ENCODE data around the gene B3GAT3.
A peak's percentile ranks its signal among the peaks of the same experiment; 100 is the strongest.
"Not testable (repeated sequence)": the region's sequence is repeated elsewhere in the genome, so short reads cannot be mapped to it uniquely, and the experiment has no call there.

B3GAT3 gene

GRCh38 chr11:62645946-62646824 is 24.4 kb upstream of the B3GAT3 start, which contains the start of gene GANAB:
GANAB (minus strand) TSS chr11:62646613; CDS start chr11:62646599, 14 bp downstream.
- peak; percentile 98 for DNase-seq (ENCODE audit: low spot score)

- DNase-seq (ENCODE audit: low spot score): peak; percentile 43
Observed at GRCh38 chr11:62645671-62645945, 23.8 kb upstream of the B3GAT3 start.

GRCh38 chr11:62644220-62644619 is 22.4 kb upstream of the B3GAT3 start:
- no peak for DNase-seq (ENCODE audit: low spot score)

GRCh38 chr11:62632492-62632891 is 10.7 kb upstream of the B3GAT3 start:
- no peak for DNase-seq (ENCODE audit: low spot score)

DNA sequence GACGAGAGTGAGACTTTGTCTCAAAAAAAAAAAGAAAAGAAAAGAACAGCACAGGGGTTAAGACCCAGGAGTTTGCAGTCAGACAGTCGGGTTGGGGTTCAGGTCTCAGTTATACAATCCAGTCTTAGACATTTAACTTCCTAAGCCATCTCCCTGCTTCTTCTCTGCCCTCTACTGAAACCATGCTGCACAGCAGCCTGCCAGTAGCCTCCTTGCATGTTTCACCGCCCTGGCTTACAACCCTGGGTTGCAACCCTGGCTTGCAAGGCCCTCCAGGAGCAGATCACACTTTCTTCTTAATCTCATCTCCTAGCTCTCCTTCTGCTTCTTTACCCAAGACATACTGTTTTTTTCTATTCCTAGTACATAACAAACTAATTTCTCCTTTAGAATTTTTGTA is 5.9 kb upstream of the B3GAT3 start:
- DNase-seq (ENCODE audit: low spot score): peak; percentile 47

DNA sequence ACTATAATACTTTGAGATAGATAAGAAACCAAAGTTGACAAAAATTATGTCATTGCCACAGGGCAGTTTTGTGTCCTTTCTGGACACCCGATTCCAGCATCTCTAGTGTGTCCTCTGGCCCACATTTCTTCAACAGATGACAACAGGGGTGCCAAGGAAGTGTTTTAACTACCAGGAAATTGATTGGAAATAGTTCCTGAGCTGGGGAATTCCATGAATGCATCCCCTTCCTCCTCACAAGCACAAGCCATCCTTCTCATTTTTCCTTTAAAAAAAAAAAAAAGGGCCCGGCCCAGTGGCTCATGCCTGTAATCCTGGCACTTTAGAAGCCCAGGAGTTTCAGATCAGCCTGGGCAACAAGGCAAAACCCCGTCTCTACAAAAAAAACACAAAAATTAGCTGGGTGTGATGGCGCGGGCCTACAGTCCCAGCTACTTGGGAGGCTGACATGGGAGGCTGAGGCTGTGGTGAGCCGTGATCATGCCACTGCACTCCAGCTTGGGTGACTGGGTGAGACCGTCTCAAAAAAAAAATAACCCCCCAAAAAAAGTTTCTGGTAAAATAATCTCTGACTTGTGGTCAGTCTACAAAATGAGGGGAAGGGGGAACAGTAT is 797 bp upstream of the B3GAT3 start:
- no peak for DNase-seq (ENCODE audit: low spot score)

DNA sequence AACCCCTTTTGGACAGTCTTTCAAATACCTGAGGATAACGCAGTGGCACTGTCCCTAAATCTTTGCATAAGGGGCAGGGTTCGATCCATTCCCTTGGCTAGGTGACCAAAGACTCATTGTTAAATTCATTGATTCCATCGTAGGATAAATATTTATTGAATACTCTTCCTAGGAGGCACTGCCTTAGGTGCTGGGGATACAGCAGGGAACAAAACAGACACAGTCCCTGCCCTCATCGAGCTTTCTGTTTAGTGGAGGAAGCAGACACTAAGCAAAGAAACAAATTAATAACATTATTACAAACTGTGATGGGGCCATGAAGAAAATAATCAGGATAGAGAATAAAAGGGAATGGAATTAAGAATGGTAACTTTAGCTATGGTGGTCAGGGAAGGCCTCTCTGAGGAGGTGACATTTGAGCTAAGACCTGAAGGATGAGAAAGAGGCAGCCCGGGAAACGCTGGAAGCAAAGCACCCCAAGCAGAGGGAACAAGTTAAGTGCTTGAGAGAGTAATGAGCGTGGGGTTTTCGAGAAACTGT is 689 bp downstream of the B3GAT3 start:
- no peak for DNase-seq (ENCODE audit: low spot score)

- DNase-seq (ENCODE audit: low spot score): not testable (repeated sequence)
Observed at GRCh38 chr11:62616957-62617356, 4.8 kb downstream of the B3GAT3 start.

DNA sequence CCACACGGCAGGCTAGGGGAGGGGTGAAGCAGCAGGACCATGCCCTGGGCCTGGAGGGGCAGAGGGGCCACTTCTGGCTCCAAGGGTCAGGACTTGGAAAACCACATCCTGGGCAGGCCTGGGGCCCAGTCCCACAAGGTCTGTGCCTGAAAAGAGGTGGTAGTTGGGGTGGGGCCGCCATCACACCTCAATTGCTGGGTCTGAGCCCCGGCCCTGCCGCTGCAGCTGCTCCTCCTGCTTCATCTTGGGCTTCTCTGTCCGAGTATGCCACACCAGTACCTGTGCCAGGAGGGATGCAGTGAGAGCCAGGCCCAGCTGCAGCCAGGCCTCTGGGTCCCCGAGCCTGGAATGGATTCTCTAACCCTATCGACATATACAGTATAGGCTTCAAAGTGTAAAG is 6.3 kb downstream of the B3GAT3 start:
- no peak for DNase-seq (ENCODE audit: low spot score)

- no peak for DNase-seq (ENCODE audit: low spot score)
Observed at GRCh38 chr11:62614275-62614674, 7.5 kb downstream of the B3GAT3 start.

GRCh38 chr11:62613291-62613778 is 8.5 kb downstream of the B3GAT3 start:
- no peak for DNase-seq (ENCODE audit: low spot score)

GRCh38 chr11:62612366-62613290 is 9.2 kb downstream of the B3GAT3 start, which contains the start of the genes EML3 and ROM1:
EML3 (minus strand) TSS chr11:62612775; CDS start chr11:62612457, 318 bp downstream.
ROM1 (plus strand) TSS chr11:62613257; CDS start chr11:62613282, 25 bp downstream.
- peak; percentile 95 for DNase-seq (ENCODE audit: low spot score)

GRCh38 chr11:62611705-62612365 is 10.0 kb downstream of the B3GAT3 start:
- DNase-seq (ENCODE audit: low spot score): peak; percentile 78

GRCh38 chr11:62610814-62611704 is 10.7 kb downstream of the B3GAT3 start:
- no peak for DNase-seq (ENCODE audit: low spot score)

DNA sequence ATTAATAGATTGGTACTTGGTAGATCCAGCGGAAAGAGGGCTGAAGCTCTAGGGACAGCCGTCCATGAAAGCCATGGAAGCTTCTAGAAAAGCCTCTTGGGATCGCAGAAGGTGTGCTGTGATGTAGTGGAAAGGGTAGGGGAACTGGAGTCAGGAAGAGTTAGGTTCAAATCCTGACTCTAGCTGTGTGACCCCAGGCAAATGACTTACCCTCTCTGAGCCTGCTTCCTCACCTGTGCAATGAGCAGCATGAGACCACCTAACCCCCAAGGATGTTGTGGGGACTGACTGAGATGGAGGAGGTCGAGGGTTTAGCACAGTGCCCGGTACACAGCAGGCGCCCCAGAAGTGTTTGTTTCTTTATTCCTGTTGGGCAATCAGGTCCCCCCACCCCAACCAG is 11.4 kb downstream of the B3GAT3 start:
- no peak for DNase-seq (ENCODE audit: low spot score)

DNA sequence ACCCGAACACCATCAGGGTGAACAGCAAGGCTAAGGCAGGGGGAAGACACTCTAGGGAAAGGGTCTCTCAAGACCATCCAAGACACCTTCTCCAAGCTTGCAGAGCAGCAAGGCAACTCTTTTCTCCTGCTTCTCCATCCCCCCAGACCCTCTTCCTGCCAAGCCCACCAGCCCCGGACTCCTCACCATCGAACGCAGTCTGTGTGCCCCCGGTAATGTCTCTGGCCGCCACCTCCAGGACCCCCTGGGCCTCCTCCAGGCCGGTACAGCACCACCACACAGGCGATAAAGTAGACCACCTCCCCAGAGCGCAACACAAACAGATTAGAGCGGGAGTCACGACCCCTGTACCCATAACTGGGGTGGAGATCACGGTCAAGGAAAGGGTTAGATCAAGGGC is 13.0 kb downstream of the B3GAT3 start:
- no peak for DNase-seq (ENCODE audit: low spot score)

- peak; percentile 83 for DNase-seq (ENCODE audit: low spot score)
Observed at GRCh38 chr11:62607714-62608113, 14.1 kb downstream of the B3GAT3 start.

- no peak for DNase-seq (ENCODE audit: low spot score)
Observed at GRCh38 chr11:62605902-62606301, 15.9 kb downstream of the B3GAT3 start.

DNA sequence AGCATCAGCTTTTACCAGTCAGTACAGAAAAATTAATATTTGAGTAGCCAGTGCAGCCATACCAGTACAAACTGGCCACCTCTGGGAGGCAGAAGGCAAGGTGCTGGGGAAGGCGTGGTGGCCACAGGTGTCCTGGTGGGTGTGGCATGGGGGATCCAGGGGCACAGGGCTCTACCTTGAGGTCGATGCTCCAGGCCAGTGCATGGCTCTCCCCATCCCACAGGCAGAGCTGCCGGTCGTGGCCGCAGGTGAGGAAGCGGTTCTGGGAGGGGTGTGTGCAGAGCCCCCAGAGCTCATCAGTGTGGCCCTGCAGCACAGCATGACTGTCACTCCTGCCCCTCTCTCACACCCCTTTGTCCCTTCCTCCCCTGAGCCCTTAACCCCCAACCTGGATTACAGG is 16.3 kb downstream of the B3GAT3 start:
- no peak for DNase-seq (ENCODE audit: low spot score)

- DNase-seq (ENCODE audit: low spot score): no peak
Observed at GRCh38 chr11:62604460-62605120, 17.2 kb downstream of the B3GAT3 start.

All from NAMALWA (cell line).